Neutrophil (primary cell): Measurements from ENCODE around the gene ECI1.

Source experiments
- H3K27ac ChIP-seq: fragments of 200-600 bp; sonication (generic); 2 replicates; pipeline ENCODE4 v1.5.1; 2016; ENCODE audit warnings: mild to moderate bottlenecking, moderate library complexity
- H3K27me3 ChIP-seq: fragments of 200-600 bp; sonication (generic); 2 replicates; pipeline ENCODE4 v1.6.0; 2016; ENCODE audit warnings: mild to moderate bottlenecking
- H3K36me3 ChIP-seq: fragments of 200-600 bp; sonication (generic); 2 replicates; pipeline ENCODE4 v1.5.1; 2017
- H3K4me1 ChIP-seq, 2 experiments: fragments of 200-600 bp in 1 of 2; sonication (generic) in 1 of 2; 1 replicate in 1 of 2; 2 replicates in 1 of 2; pipeline versions ENCODE4 v1.5.1 to v1.6.1; 2013 to 2016; ENCODE audit warnings: low read depth in 1 of 2, low read length in 1 of 2, mild to moderate bottlenecking in 1 of 2, moderate library complexity in 1 of 2; ENCODE audit not compliant: control insufficient read depth in 1 of 2, insufficient read depth in 1 of 2
- H3K4me3 ChIP-seq, 2 experiments: fragments of 200-600 bp in 1 of 2; sonication (generic) in 1 of 2; 1 replicate in 1 of 2; 2 replicates in 1 of 2; pipeline ENCODE4 v1.5.1; 2013 to 2016; ENCODE audit warnings: low read depth in 1 of 2, low read length in 1 of 2, mild to moderate bottlenecking in 1 of 2, moderate library complexity in 1 of 2
- H3K9me3 ChIP-seq: fragments of 200-600 bp; sonication (generic); 2 replicates; pipeline ENCODE4 v1.5.1; 2016
- CTCF ChIP-seq: fragments of 200-600 bp; sonication (generic); IDR thresholded peaks from 2 replicates; pipeline ENCODE4 v1.5.1; 2016; ENCODE audit warnings: antibody characterized with exemption

Gene ECI1

GRCh38 chr16:2278272-2278608, 26.9 kb upstream of the ECI1 start:
- H3K36me3 ChIP-seq: no peaks in the 10 kb centered on the region
- no peak for TF ChIP-seq CTCF
- no peaks in the 10 kb centered on the region for H3K4me1 ChIP-seq
- H3K9me3 ChIP-seq: no peaks in the 10 kb centered on the region
- H3K4me3 ChIP-seq: no peak overlapping the region
- H3K27me3 ChIP-seq: no peaks in the 10 kb centered on the region
- no peak overlapping the region for H3K27ac ChIP-seq

GRCh38 chr16:2277466-2278271, 26.3 kb upstream of the ECI1 start:
- H3K36me3 ChIP-seq: no peaks in the 10 kb centered on the region
- no peaks in the 10 kb centered on the region for H3K9me3 ChIP-seq
- H3K4me3 ChIP-seq: no peak overlapping the region
- no peaks in the 10 kb centered on the region for H3K4me1 ChIP-seq
- no peak for TF ChIP-seq CTCF
- no peaks in the 10 kb centered on the region for H3K27me3 ChIP-seq
- H3K27ac ChIP-seq: no peak overlapping the region

GRCh38 chr16:2276368-2277195, 25.2 kb upstream of the ECI1 start:
- no peak overlapping the region for H3K27ac ChIP-seq
- H3K36me3 ChIP-seq: no peaks in the 10 kb centered on the region
- H3K4me3 ChIP-seq: no peak overlapping the region
- H3K9me3 ChIP-seq: no peaks in the 10 kb centered on the region
- no peaks in the 10 kb centered on the region for H3K27me3 ChIP-seq
- no peak for TF ChIP-seq CTCF
- no peaks in the 10 kb centered on the region for H3K4me1 ChIP-seq

- Histone ChIP-seq H3K4me1 (no peaks in the 10 kb centered on the region), H3K9me3 (no peaks in the 10 kb centered on the region), H3K36me3 (no peaks in the 10 kb centered on the region), H3K27me3 (no peaks in the 10 kb centered on the region), H3K4me3 (no peak overlapping the region), H3K27ac (no peak overlapping the region)
- TF ChIP-seq CTCF: no peak
Observed at GRCh38 chr16:2275476-2276367, 24.3 kb upstream of the ECI1 start.

- H3K4me3 ChIP-seq: no peak overlapping the region
- H3K36me3 ChIP-seq: no peaks in the 10 kb centered on the region
- no peaks in the 10 kb centered on the region for H3K9me3 ChIP-seq
- peaks cover 6 to 8% of the 10 kb centered on the region in 2 experiments for H3K4me1 ChIP-seq
- no peaks in the 10 kb centered on the region for H3K27me3 ChIP-seq
- no peak overlapping the region for H3K27ac ChIP-seq
- no peak for TF ChIP-seq CTCF
Observed at GRCh38 chr16:2273931-2274330, 22.5 kb upstream of the ECI1 start.
